ENCODE measurements around the gene PODXL. TPM values are rescaled to one million over a fixed set of nuclear protein-coding genes. Genes with fewer than 3 reads are reported as not detected.

The PODXL gene
- total RNA-seq, 4 donors from 2014 or later: 13.2 to 40.2 (median 26.6) TPM

DNA sequence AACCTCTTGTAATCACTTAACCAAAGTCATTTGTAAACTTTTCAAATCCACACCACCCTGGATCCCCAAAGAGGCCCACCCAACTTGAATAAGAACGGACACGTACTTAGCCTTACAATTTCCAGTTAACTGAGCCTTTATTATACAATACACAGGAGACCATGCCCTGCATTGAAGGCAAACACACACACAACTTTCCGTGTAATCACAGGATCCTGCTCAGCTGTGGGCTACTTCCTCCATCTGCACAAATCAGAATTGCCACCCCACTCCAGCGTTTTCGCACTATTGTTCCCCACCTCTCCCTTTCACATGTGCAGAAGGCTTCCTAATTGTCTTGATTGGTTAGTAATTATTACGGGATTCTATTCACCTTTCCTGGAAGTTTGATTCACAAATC lies 12.1 kb upstream of the PODXL start:
- ATAC-seq: no peak
- H3K27ac ChIP-seq: no peak overlapping the region
- no peaks in the 10 kb centered on the region for H3K27me3 ChIP-seq
- H3K4me3 ChIP-seq: no peak overlapping the region
- H3K4me1 ChIP-seq: no peaks in the 10 kb centered on the region
- no peaks in the 10 kb centered on the region for H3K9me3 ChIP-seq
- TF ChIP-seq POLR2A (IDR thresholded peaks at IDR 0.05): no peak
- TF ChIP-seq, protein P1, sequence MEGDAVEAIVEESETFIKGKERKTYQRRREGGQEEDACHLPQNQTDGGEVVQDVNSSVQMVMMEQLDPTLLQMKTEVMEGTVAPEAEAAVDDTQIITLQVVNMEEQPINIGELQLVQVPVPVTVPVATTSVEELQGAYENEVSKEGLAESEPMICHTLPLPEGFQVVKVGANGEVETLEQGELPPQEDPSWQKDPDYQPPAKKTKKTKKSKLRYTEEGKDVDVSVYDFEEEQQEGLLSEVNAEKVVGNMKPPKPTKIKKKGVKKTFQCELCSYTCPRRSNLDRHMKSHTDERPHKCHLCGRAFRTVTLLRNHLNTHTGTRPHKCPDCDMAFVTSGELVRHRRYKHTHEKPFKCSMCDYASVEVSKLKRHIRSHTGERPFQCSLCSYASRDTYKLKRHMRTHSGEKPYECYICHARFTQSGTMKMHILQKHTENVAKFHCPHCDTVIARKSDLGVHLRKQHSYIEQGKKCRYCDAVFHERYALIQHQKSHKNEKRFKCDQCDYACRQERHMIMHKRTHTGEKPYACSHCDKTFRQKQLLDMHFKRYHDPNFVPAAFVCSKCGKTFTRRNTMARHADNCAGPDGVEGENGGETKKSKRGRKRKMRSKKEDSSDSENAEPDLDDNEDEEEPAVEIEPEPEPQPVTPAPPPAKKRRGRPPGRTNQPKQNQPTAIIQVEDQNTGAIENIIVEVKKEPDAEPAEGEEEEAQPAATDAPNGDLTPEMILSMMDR (IDR thresholded peaks at IDR 0.05): no peak
- no peak for TF ChIP-seq EP300 (IDR thresholded peaks at IDR 0.05)
- no peak for TF ChIP-seq POLR2AphosphoS5 (IDR thresholded peaks at IDR 0.05)
- WGBS, 2 donors (ENCODE audit: low coverage in 1 of 2): 78 to 91% methylated on average over 5 to 6 of the region's 6 CpGs
- H3K36me3 ChIP-seq: no peaks in the 10 kb centered on the region

DNA sequence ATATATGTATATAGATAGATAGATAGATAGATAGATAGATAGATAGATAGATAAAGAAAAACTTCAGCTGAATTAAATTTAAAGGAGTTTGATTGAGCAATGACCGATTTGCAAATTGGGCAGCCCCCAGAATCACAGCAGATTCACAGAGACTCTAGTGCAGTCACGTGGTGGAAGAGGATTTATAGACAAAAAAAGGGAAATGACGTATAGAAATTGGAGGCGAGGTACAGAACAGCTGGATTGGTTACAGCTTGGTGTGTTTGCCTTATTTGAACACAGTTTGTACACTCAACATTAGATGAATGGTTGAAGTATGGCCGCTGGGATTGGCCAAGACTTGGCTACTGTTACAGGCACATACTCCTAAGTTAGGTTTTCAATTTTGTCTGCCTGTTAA lies 8.2 kb upstream of the PODXL start:
- Histone ChIP-seq H3K27ac (no peak overlapping the region), H3K27me3 (no peaks in the 10 kb centered on the region), H3K36me3 (no peaks in the 10 kb centered on the region), H3K4me3 (no peak overlapping the region), H3K9me3 (no peaks in the 10 kb centered on the region), H3K4me1 (no peaks in the 10 kb centered on the region)
- ATAC-seq: no peak
- TF ChIP-seq, protein P1 (IDR thresholded peaks at IDR 0.05): no peak
- TF ChIP-seq EP300 (IDR thresholded peaks at IDR 0.05) (no peak), POLR2A (IDR thresholded peaks at IDR 0.05) (no peak), POLR2AphosphoS5 (IDR thresholded peaks at IDR 0.05) (no peak)
- 44 to 90% methylated on average over 2 to 5 of the region's 5 CpGs for WGBS, 2 donors (ENCODE audit: low coverage in 1 of 2)

DNA sequence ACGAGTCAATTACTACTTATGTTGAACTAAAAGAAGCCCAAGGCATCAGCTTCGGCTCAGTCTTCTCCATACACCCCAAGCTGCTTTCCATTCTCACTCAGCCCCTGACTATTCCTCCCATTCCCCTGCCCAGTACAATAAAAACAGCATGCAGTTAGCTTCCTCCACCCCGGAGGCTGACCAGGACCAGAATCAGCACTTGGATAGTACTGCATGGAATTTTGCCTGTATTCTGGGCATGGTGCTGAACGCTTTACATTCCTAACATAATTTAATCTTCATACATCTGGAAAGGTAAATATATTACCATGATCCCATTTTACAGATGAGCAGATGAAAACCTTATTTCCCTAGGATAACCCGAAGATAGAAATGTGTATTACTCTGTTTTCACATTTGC lies 7.5 kb upstream of the PODXL start:
- WGBS, 2 donors (ENCODE audit: low coverage in 1 of 2): 72 to 81% methylated on average over 4 to 5 of the region's 5 CpGs
- Histone ChIP-seq H3K27me3 (no peaks in the 10 kb centered on the region), H3K9me3 (no peaks in the 10 kb centered on the region)

DNA sequence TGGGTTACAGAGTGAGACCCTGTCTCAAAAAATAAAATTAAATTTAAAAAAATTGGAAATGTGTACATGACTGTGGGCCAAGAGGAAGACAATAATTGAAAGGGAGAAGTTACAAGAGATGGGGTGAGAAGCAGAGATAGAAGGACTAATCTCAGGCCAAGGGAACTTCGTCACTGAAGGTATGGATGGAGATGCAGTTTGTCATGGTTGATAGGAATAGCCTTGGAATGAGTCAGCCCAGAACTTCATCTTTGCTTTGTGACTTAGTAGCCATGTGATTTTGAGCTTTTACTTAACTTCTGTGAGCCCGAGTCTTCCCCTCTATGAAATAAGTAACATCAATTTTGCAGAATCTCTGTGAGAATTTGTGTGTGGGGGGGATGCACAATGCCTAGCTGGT lies 6.5 kb upstream of the PODXL start:
- Histone ChIP-seq H3K4me1 (peaks cover 0 to 9% (median under 1%) of the 10 kb centered on the region in 3 donors), H3K4me3 (no peak overlapping the region), H3K36me3 (no peaks in the 10 kb centered on the region), H3K9me3 (no peaks in the 10 kb centered on the region), H3K27ac (no peak overlapping the region), H3K27me3 (no peaks in the 10 kb centered on the region)
- TF ChIP-seq POLR2A (IDR thresholded peaks at IDR 0.05): no peak
- ATAC-seq: no peak
- 100% methylated on average over 1 to 2 of the region's 2 CpGs for WGBS, 2 donors (ENCODE audit: low coverage in 1 of 2)

More for the DNA sequence above, 7.5 kb upstream of the PODXL start:
- TF ChIP-seq POLR2A (IDR thresholded peaks at IDR 0.05) (no peak), POLR2AphosphoS5 (IDR thresholded peaks at IDR 0.05) (no peak)
- Histone ChIP-seq H3K4me3 (no peak overlapping the region), H3K27ac (no peak overlapping the region), H3K4me1 (no peaks in the 10 kb centered on the region), H3K36me3 (no peaks in the 10 kb centered on the region)
- no peak for ATAC-seq

DNA sequence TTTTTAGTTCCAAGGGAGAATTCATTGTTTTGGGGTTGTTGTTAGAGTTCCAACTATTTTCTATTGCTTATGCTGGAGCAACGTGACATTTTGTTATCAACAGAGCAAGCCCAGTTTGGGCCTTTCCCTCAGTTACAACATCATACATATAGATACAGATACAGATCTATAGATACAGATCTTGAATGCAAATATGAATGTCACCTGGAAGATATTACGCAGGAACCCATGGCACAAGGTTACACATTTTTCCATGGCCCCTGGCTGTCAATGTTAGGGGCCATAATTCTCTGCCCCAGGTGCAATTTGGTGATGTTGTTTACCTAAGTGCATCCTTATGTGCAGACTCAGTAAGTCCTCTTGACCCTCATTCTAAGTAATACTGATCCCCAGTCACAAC lies 3.6 kb upstream of the PODXL start:
- Histone ChIP-seq H3K27me3 (no peaks in the 10 kb centered on the region), H3K4me3 (no peak overlapping the region), H3K27ac (no peak overlapping the region), H3K36me3 (no peaks in the 10 kb centered on the region), H3K4me1 (peaks cover 0 to 34% (median 13%) of the 10 kb centered on the region in 3 donors), H3K9me3 (no peaks in the 10 kb centered on the region)
- no peak for ATAC-seq
- TF ChIP-seq, protein P1 (IDR thresholded peaks at IDR 0.05): no peak
- TF ChIP-seq EP300 (IDR thresholded peaks at IDR 0.05): no peak
- no peak for TF ChIP-seq POLR2AphosphoS5 (IDR thresholded peaks at IDR 0.05)
- TF ChIP-seq POLR2A (IDR thresholded peaks at IDR 0.05): no peak
- 81 to 95% methylated on average over 2 of the region's 2 CpGs for WGBS, 2 donors (ENCODE audit: low coverage in 1 of 2)

DNA sequence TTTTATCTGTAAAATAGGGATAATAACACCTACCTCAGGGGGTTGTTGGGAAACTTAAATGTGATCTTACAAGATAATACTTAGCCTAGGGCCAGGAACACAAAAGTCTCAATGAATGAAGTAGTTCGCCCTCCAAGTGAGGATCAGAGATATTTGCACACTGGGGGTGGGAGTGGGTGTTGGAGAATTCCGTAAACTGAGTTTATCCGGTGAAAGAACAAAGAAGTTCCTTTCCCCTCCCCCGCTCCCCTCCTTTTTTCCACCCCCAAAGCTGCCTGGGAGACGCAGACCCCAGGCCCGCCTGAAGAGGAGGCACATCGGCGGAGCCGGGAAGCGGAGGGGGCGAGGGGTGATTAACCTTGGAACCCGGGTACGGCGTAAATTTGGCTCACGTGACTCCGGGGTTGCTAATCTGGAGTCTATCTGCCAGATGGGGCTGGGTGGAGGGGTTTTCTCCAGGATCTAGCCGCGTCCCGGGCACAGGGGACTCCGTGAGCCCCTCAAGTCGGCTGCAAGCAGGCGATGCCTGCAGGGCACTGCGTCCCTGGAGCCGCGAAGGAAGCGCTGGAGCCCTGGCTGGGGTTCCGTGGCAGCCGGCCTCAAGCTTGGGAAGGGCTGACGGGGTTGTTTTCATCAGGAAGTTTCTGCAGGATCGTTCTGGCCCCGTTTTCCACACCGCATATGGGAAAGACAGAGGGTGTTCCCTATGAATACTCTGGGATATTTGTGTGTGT lies 1.4 kb upstream of the PODXL start:
- ATAC-seq: no peak
- H3K27me3 ChIP-seq: no peaks in the 10 kb centered on the region
- whole genome bisulfite sequencing, 2 donors (ENCODE audit: low coverage in 1 of 2): 7 to 10% methylated on average over 11 to 17 of the region's 32 CpGs
- peak overlapping the region; percentile 4 to 66 for H3K4me3 ChIP-seq
- no peaks in the 10 kb centered on the region for H3K36me3 ChIP-seq
- no peaks in the 10 kb centered on the region for H3K9me3 ChIP-seq
- peaks cover 0 to 34% (median 13%) of the 10 kb centered on the region in 3 donors for H3K4me1 ChIP-seq
- TF ChIP-seq, protein P1 (IDR thresholded peaks at IDR 0.05): no peak
- TF ChIP-seq POLR2A (IDR thresholded peaks at IDR 0.05) (no peak), POLR2AphosphoS5 (IDR thresholded peaks at IDR 0.05) (no peak), EP300 (IDR thresholded peaks at IDR 0.05) (no peak)
- peak overlapping the region in 3 of 4 donors; percentile 53 to 65 (median 58) for H3K27ac ChIP-seq

All from gastroesophageal sphincter (tissue), 4 donors.